ENCODE measurements around the gene GREM1.

Gene GREM1

DNA sequence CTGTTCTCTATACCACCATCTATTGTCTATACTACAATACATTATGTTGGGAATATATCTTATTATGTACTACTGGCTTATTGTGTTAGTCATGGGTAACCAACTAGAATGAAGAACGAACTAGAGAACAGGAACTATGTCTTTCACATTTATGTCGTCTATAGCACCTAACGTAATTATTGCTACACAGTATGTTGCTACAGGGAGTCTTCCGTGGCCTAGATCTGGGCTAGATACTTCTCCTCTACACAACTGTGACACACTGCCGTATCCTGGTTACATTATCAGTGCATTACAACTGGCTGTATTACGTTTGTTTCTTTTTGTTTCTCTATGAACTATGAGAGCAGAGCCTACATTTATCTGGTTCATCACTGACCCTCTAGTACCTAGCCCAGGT, 42.3 kb upstream of the GREM1 start:
- no peak for DNase-seq (ENCODE audit: low read depth)
- TF ChIP-seq, protein P1, sequence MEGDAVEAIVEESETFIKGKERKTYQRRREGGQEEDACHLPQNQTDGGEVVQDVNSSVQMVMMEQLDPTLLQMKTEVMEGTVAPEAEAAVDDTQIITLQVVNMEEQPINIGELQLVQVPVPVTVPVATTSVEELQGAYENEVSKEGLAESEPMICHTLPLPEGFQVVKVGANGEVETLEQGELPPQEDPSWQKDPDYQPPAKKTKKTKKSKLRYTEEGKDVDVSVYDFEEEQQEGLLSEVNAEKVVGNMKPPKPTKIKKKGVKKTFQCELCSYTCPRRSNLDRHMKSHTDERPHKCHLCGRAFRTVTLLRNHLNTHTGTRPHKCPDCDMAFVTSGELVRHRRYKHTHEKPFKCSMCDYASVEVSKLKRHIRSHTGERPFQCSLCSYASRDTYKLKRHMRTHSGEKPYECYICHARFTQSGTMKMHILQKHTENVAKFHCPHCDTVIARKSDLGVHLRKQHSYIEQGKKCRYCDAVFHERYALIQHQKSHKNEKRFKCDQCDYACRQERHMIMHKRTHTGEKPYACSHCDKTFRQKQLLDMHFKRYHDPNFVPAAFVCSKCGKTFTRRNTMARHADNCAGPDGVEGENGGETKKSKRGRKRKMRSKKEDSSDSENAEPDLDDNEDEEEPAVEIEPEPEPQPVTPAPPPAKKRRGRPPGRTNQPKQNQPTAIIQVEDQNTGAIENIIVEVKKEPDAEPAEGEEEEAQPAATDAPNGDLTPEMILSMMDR (IDR thresholded peaks at IDR 0.05; ENCODE audit: low read depth, low read length, missing control alignments), result no peak
- in situ Hi-C loops (cut with HindIII; ENCODE audit: low sequenced_read_pairs), result no loop called here
- H3K4me3 ChIP-seq (ENCODE audit: low read depth, low read length), result no peak overlapping the region

DNA sequence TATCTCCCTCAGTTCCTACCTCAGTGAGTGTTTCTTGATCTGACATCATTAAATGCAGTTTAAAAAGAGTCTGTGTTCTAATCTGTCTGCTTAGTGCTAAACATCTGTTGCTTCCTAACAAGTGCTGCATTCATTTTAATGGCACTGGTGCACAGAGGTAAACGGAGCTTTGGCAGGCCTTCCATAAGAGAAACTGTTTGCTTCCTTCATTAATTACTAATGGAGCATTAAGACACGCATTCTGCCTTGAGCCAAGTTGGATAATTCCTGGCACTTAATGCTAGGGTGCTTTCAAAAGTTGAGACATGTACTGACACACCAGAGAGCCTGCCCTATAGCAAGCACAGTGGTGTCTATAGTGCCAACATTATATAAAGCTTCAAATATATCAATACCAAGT, 41.6 kb upstream of the GREM1 start:
- in situ Hi-C loops (cut with HindIII; ENCODE audit: low sequenced_read_pairs), result no loop called here
- DNase-seq (ENCODE audit: low read depth), result no peak
- H3K4me3 ChIP-seq (ENCODE audit: low read depth, low read length), result no peak overlapping the region

DNA sequence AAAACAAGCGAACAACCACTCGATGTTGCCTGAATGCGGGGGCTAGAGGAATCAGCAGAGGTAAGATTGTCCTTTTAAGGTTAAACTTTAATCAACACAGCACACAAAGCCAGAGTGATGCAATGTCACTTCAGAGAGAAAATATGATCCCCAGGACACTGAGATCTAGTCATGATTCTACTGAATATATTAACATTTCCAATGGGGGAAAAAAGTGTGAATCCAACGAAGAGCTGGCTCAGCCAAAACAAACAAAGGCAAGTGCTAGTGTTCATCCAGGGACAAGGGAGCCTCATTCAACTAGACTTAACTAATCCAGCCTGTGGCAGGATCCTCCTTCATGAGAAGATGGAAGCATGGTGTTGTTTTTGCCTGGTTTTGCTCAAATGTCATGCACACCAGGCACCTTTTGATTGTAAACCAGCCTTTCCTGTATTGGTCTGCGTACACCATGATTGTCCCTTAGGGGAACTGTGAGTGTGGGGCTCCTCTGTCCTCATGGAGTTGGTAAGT, 40.5 kb upstream of the GREM1 start:
- H3K4me3 ChIP-seq (ENCODE audit: low read depth, low read length), result no peak overlapping the region
- in situ Hi-C loops (cut with HindIII; ENCODE audit: low sequenced_read_pairs), result no loop called here
- no peak for DNase-seq (ENCODE audit: low read depth)
- TF ChIP-seq, protein P1 (IDR thresholded peaks at IDR 0.05; ENCODE audit: low read depth, low read length, missing control alignments), result no peak

More for the DNA sequence above, 41.6 kb upstream of the GREM1 start:
- TF ChIP-seq, protein P1 (IDR thresholded peaks at IDR 0.05; ENCODE audit: low read depth, low read length, missing control alignments), result no peak

DNA sequence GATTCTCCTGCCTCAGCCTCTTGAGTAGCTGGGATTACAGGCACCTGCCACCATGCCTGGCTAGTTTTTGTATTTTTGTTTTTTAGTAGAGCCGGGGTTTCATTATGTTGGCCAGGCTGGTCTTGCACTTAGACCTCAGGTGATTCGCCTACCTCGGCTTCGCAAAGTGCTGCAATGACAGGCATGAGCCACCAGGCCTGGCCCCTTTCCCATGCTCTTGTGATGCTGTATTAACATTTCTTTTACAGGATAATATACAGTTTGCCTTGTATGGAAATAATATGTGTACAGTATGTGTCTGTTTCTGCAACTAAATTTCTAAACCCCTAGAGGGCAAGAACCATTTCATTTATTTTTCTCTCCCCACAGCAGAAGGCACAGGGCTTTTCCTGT, 38.5 kb upstream of the GREM1 start:
- no peak for DNase-seq (ENCODE audit: low read depth)
- in situ Hi-C loops (cut with HindIII; ENCODE audit: low sequenced_read_pairs), result no loop called here
- H3K4me3 ChIP-seq (ENCODE audit: low read depth, low read length), result no peak overlapping the region
- TF ChIP-seq, protein P1 (IDR thresholded peaks at IDR 0.05; ENCODE audit: low read depth, low read length, missing control alignments), result no peak

DNA sequence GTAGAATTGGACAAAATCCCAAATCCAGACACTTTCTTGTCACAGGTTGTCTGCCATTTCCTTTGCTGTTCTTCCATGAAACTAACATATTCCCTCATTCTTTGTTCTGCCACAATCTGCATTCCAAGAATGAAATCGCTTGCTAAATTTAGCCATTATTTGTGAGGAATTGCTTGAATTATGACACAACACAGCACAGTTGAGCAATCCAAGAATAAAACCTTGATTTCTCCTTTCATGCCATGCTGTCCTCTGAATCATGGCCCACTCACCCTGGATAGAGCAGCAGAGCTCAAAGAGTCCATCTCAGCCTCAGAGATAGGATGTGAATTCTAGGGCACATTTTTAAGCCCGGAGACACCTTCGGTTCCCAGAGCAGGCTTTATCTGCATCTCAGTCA, 35.2 kb upstream of the GREM1 start:
- peak; percentile 79 for DNase-seq (ENCODE audit: low read depth)
- TF ChIP-seq, protein P1 (IDR thresholded peaks at IDR 0.05; ENCODE audit: low read depth, low read length, missing control alignments), result no peak
- H3K4me3 ChIP-seq (ENCODE audit: low read depth, low read length), result no peak overlapping the region
- in situ Hi-C loops (cut with HindIII; ENCODE audit: low sequenced_read_pairs), result no loop called here

DNA sequence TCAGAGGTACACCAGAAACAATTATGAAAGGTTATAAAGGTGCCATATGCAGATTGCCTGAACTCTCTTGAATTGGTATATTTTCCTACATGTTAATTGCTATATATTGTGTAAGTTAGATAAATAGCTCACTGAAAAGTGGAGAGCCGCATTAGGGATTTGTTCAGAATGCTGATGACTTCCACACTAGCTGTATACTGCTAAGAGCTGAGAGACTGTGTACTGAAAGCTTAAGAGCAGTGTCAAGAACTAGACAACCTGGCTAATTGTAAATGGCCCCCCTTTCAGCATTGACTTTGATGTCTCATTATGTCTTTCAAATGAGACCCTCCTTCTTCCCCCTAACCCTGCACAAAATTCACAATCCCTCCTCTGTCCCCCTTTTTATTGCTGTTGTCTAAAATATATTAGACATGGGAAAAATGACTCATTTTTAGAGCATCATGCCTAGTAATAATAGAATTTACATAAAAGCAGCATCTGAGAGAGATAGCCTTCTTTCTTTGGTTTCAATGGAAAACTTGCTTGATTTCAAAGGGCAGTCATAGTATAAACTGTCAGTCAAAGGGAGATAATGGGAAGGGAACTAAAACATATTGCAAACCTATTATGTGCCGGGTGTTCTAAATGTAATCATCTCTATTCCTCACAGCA, 34.7 kb upstream of the GREM1 start:
- H3K4me3 ChIP-seq (ENCODE audit: low read depth, low read length), result no peak overlapping the region
- TF ChIP-seq, protein P1 (IDR thresholded peaks at IDR 0.05; ENCODE audit: low read depth, low read length, missing control alignments), result no peak
- in situ Hi-C loops (cut with HindIII; ENCODE audit: low sequenced_read_pairs), result no loop called here
- DNase-seq (ENCODE audit: low read depth), result no peak

Data from astrocyte of the cerebellum (primary cell).